ENCODE measurements around the gene TP53AIP1. TPM values are rescaled to one million over a fixed set of nuclear protein-coding genes. Genes with fewer than 3 reads are reported as not detected.

TP53AIP1 gene
- total and polyA plus RNA-seq, 2 of the 8 experiments (the other 6 are each of a cell fraction or from before 2014, with no cell fraction given), result 0.03 TPM; not detected in 1

DNA sequence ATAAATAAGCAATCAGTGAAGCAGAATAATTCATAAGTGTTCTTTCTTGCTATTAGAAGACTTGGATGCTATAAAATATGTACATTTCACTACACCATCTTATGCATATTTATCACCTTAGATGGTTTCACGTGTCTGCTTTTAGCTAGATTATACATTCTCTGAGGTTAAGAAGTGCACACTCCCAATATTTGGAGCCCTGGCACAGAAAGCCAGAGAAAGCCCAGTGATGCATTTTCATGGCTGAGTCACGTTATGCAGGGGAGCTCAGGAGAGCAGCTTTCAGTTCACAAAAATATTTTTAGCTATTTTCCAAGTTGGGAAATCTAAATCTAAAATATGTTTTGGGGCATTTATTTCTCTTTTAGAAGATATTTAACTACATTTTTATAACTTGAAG is 5.1 kb upstream of the TP53AIP1 start:
- Histone ChIP-seq H3K23ac (ENCODE audit: insufficient read length) (no peak overlapping the region), H2BK20ac (ENCODE audit: low read length) (no peak overlapping the region), H2AK5ac (ENCODE audit: low read depth, low read length) (no peak overlapping the region), H3K14ac (ENCODE audit: insufficient read length) (no peak overlapping the region), H4K91ac (replicated peaks; ENCODE audit: insufficient read length, low read length) (no peak overlapping the region), H3K27me3 (replicated peaks in 1 of 4; ENCODE audit: control insufficient read depth in 3 of 4, extremely low read depth in 1 of 4, insufficient read depth in 3 of 4, low read length in 3 of 4) (no peaks in the 10 kb centered on the region; a peak in 2 of 7 replicates), H3K18ac (ENCODE audit: extremely low read depth, low read length) (no peak overlapping the region), H2BK120ac (replicated peaks; ENCODE audit: low read depth, low read length) (no peak overlapping the region), H3K4me3 (ENCODE audit: extremely low read depth in 1 of 4, insufficient read depth in 2 of 4, low read depth in 3 of 4, low read length in 4 of 4) (no peak overlapping the region), H3K36me3 (ENCODE audit: control insufficient read depth in 2 of 4, insufficient read depth in 4 of 4, low read length in 3 of 4) (no peaks in the 10 kb centered on the region), H3K9ac (replicated peaks in 1 of 4; ENCODE audit: extremely low read depth in 1 of 4, low read depth in 3 of 4, low read length in 3 of 4) (no peak overlapping the region), H3K27ac (ENCODE audit: low read depth, low read length) (no peak overlapping the region), H2BK5ac (ENCODE audit: low read depth, low read length) (no peak overlapping the region), H3K4me2 (ENCODE audit: insufficient read depth in 1 of 2, low read depth in 2 of 2, low read length in 2 of 2) (no peak overlapping the region), H2BK15ac (ENCODE audit: low read length) (no peak overlapping the region), H4K20me1 (replicated peaks in 1 of 2; ENCODE audit: control insufficient read depth in 1 of 2, insufficient read depth in 2 of 2, low read length in 2 of 2) (no peaks in the 10 kb centered on the region), H3K9me3 (ENCODE audit: insufficient read depth in 2 of 2, low read depth in 1 of 2, low read length in 1 of 2) (no peaks in the 10 kb centered on the region), H3K56ac (replicated peaks; ENCODE audit: insufficient read length, low read depth, low read length) (no peak overlapping the region), H3K79me2 (ENCODE audit: control insufficient read depth in 1 of 2, insufficient read depth in 2 of 2, low read length in 2 of 2) (no peaks in the 10 kb centered on the region), H3K23me2 (ENCODE audit: low read depth, low read length) (no peaks in the 10 kb centered on the region), H4K5ac (ENCODE audit: insufficient read length, low read depth, low read length) (no peak overlapping the region), H4K8ac (ENCODE audit: extremely low read depth, insufficient read depth, low read length) (no peak overlapping the region), H2AFZ (ENCODE audit: low read length) (no peak overlapping the region), H3K79me1 (ENCODE audit: low read depth, low read length) (no peaks in the 10 kb centered on the region), H3K4ac (replicated peaks; ENCODE audit: insufficient read length, low read depth, low read length) (no peak overlapping the region), H3K4me1 (replicated peaks in 1 of 4; ENCODE audit: control insufficient read depth in 3 of 4, insufficient read depth in 4 of 4, low read length in 3 of 4) (no peaks in the 10 kb centered on the region; a peak in 1 of 7 replicates), H2BK12ac (ENCODE audit: low read depth, low read length) (no peak overlapping the region)
- POLR2A ChIA-PET (ENCODE audit: partially characterized antibody), result interaction anchor here (1.5 kb wide), 1 partner anchor 63 kb away, joined by 5 read pairs; no protein-coding TSS in a partner anchor
- no peak for FAIRE-seq
- TF ChIP-seq RNF2 (IDR thresholded peaks at IDR 0.05; ENCODE audit: borderline replicate concordance, low read depth, low read length, missing control alignments, poor library complexity, severe bottlenecking), result no peak
- no peak for TF ChIP-seq JUND (IDR thresholded peaks at IDR 0.05; ENCODE audit: low read length)
- TF ChIP-seq CHD2 (IDR thresholded peaks at IDR 0.05; ENCODE audit: low read length), result no peak
- TF ChIP-seq TBP (IDR thresholded peaks at IDR 0.05; ENCODE audit: low read depth, low read length), result no peak
- TF ChIP-seq TCF12 (IDR thresholded peaks at IDR 0.05; ENCODE audit: low read depth, low read length), result no peak
- TF ChIP-seq, protein P1, sequence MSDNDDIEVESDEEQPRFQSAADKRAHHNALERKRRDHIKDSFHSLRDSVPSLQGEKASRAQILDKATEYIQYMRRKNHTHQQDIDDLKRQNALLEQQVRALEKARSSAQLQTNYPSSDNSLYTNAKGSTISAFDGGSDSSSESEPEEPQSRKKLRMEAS (IDR thresholded peaks at IDR 0.05), result no peak
- TF ChIP-seq FOSL1 (IDR thresholded peaks at IDR 0.05; ENCODE audit: insufficient read depth, low read depth, low read length), result no peak
- TF ChIP-seq GTF2F1 (IDR thresholded peaks at IDR 0.05; ENCODE audit: borderline replicate concordance, low read depth, low read length), result no peak
- CTCF ChIA-PET (ENCODE audit: partially characterized antibody), result interaction anchor here (1.3 to 20.6 kb wide), 11 partner anchors 9 to 424 kb away, joined by 4 to 473 read pairs (median 15); partner anchors contain the start of genes KCNJ5 and TP53AIP1
- WGBS, 2 experiments (ENCODE audit: extremely low coverage in 1 of 2, insufficient coverage in 1 of 2, insufficient read length in 1 of 2, insufficient replicate concordance in 2 of 2, low coverage in 1 of 2, low lambda C conversion rate in 2 of 2, missing lambda C conversion rate in 1 of 2), result 82% methylated on average over 2 of the region's 2 CpGs; no CpG with 5 or more reads in 1 of the 2 experiments
- DNase-seq (ENCODE audit: low read depth in 1 of 2, low spot score in 2 of 2), result no peak

Data from H1 (cell line).